Neuronal stem cell (in vitro differentiated cells): ENCODE results near the gene SUPT6H.

Experiments
- DNase-seq: peaks from one replicate; pipeline ENCODE4 v3.0.0-alpha.2; 2013; ENCODE audit warnings: low spot score
- H2AFZ ChIP-seq: one replicate; pipeline ENCODE4 v1.6.1; 2013; ENCODE audit warnings: mild to moderate bottlenecking, low read length, inconsistent platforms
- H2AK5ac ChIP-seq: 2 replicates; pipeline ENCODE4 v1.6.1; 2013; ENCODE audit warnings: low read depth, mild to moderate bottlenecking, inconsistent platforms, low read length, moderate library complexity, mixed read lengths
- H2BK120ac ChIP-seq: 2 replicates; pipeline ENCODE4 v1.6.1; 2013; ENCODE audit warnings: low read depth, mild to moderate bottlenecking, inconsistent platforms, low read length, moderate library complexity, mixed read lengths
- H2BK12ac ChIP-seq: one replicate; pipeline ENCODE4 v1.6.1; 2013; ENCODE audit warnings: low read length, inconsistent platforms
- H2BK15ac ChIP-seq: 2 replicates; pipeline ENCODE4 v1.6.1; 2013; ENCODE audit warnings: mild to moderate bottlenecking, low read length, inconsistent platforms, mixed read lengths
- H2BK5ac ChIP-seq: one replicate; pipeline ENCODE4 v1.6.1; 2013; ENCODE audit warnings: inconsistent platforms, mild to moderate bottlenecking, low read length, moderate library complexity
- H3K14ac ChIP-seq: one replicate; pipeline ENCODE4 v1.6.1; 2013; ENCODE audit warnings: low read length, inconsistent platforms
- H3K18ac ChIP-seq: 2 replicates; pipeline ENCODE4 v1.6.1; 2013; ENCODE audit warnings: low read length, inconsistent platforms
- H3K23ac ChIP-seq: 2 replicates; pipeline ENCODE4 v1.6.1; 2013; ENCODE audit warnings: low read depth, mild to moderate bottlenecking, mixed read lengths, low read length, inconsistent platforms; ENCODE audit not compliant: poor library complexity
- H3K27ac ChIP-seq: replicated peaks from 3 replicates; pipeline ENCODE4 v1.5.1; 2013; ENCODE audit warnings: low read length, inconsistent platforms
- H3K27me3 ChIP-seq, 3 experiments: 2 replicates each; pipeline ENCODE4 v1.6.1; 2013; ENCODE audit warnings: low read length in 3 of 3, mild to moderate bottlenecking in 2 of 3, inconsistent platforms in 1 of 3, low read depth in 1 of 3, mixed read lengths in 1 of 3, moderate library complexity in 1 of 3; ENCODE audit not compliant: control insufficient read depth in 3 of 3, insufficient read depth in 3 of 3
- H3K36me3 ChIP-seq, 2 donors: replicated peaks in 1 of 2; 2 replicates each; pipeline ENCODE4 v1.6.1; 2013; ENCODE audit warnings: low read length in 2 of 2; ENCODE audit not compliant: control insufficient read depth in 2 of 2, insufficient read depth in 2 of 2
- H3K4ac ChIP-seq: 2 replicates; pipeline ENCODE4 v1.6.1; 2013; ENCODE audit warnings: inconsistent platforms, mild to moderate bottlenecking, low read length, moderate library complexity
- H3K4me1 ChIP-seq, 2 donors: 1 replicate in 1 of 2; 2 replicates in 1 of 2; pipeline ENCODE4 v1.6.1; 2013; ENCODE audit warnings: low read length in 2 of 2, low read depth in 1 of 2; ENCODE audit not compliant: control insufficient read depth in 2 of 2, insufficient read depth in 1 of 2
- H3K4me2 ChIP-seq: one replicate; pipeline ENCODE4 v1.6.1; 2013; ENCODE audit warnings: mild to moderate bottlenecking, low read length, inconsistent platforms; ENCODE audit not compliant: insufficient read depth, poor library complexity, severe bottlenecking
- H3K4me3 ChIP-seq, 2 donors: 2 replicates each; pipeline ENCODE4 v1.5.1; 2013; ENCODE audit warnings: low read length in 2 of 2, mild to moderate bottlenecking in 2 of 2, inconsistent platforms in 1 of 2, moderate library complexity in 1 of 2
- H3K79me1 ChIP-seq: one replicate; pipeline ENCODE4 v1.6.1; 2013; ENCODE audit warnings: low read depth, mild to moderate bottlenecking, inconsistent platforms, low read length, moderate library complexity
- H3K9ac ChIP-seq: one replicate; pipeline ENCODE4 v1.6.1; 2013; ENCODE audit warnings: mild to moderate bottlenecking, low read depth, low read length, inconsistent platforms; ENCODE audit not compliant: poor library complexity
- H3K9me3 ChIP-seq, 2 donors: replicated peaks in 1 of 2; 2 replicates each; pipeline versions ENCODE3 to v1.6.1; 2013; ENCODE audit warnings: low read length in 2 of 2, mild to moderate bottlenecking in 2 of 2, inconsistent platforms in 1 of 2, low read depth in 1 of 2, mixed read lengths in 1 of 2, moderate library complexity in 1 of 2; ENCODE audit not compliant: control insufficient read depth in 2 of 2, insufficient read depth in 1 of 2
- H4K8ac ChIP-seq: one replicate; pipeline ENCODE4 v1.6.1; 2013; ENCODE audit warnings: low read depth, mild to moderate bottlenecking, inconsistent platforms, low read length, moderate library complexity
- H4K91ac ChIP-seq: one replicate; pipeline ENCODE4 v1.6.1; 2013; ENCODE audit warnings: low read length, low read depth, mild to moderate bottlenecking, inconsistent platforms; ENCODE audit not compliant: poor library complexity
- WGBS, 2 donors: extraction: QIAGEN DNeasy Blood & Tissue Kit; methylation state at CpG; one replicate each; pipeline ENCODE4 v1.1.7; 2013; ENCODE audit warnings: missing lambda C conversion rate in 2 of 2, mixed read lengths in 1 of 2; ENCODE audit not compliant: insufficient read length in 2 of 2, insufficient replicate concordance in 1 of 2; ENCODE audit errors: extremely low coverage in 2 of 2; 5-methylcytosine and 5-hydroxymethylcytosine counted together

SUPT6H gene

GRCh38 chr17:28663723-28664122 is 1.7 kb downstream of the SUPT6H start:
- peaks cover 15 to 66% of the 10 kb centered on the region in 2 donors for H3K36me3 ChIP-seq
- H2AK5ac ChIP-seq, result no peak overlapping the region

GRCh38 chr17:28665994-28666393 is 4.0 kb downstream of the SUPT6H start:
- H3K27ac ChIP-seq, result no peak overlapping the region
- no peak overlapping the region for H2AFZ ChIP-seq
- no peak overlapping the region for H2BK12ac ChIP-seq
- no peak for DNase-seq
- no peak overlapping the region for H3K4me3 ChIP-seq
- no peak overlapping the region for H2BK5ac ChIP-seq
- H3K4me2 ChIP-seq, result no peak overlapping the region
- no peak overlapping the region for H2AK5ac ChIP-seq
- H3K36me3 ChIP-seq, result peaks cover 7 to 70% of the 10 kb centered on the region in 2 donors
- H3K9ac ChIP-seq, result no peak overlapping the region
- H3K27me3 ChIP-seq, result no peaks in the 10 kb centered on the region
- H3K23ac ChIP-seq, result no peak overlapping the region
- H4K91ac ChIP-seq, result no peak overlapping the region
- no peak overlapping the region for H3K18ac ChIP-seq
- WGBS, 2 donors, result no CpG with 5 or more reads among the region's 2 CpGs
- H3K4me1 ChIP-seq, result peaks cover 2 to 18% of the 10 kb centered on the region in 2 donors
- no peak overlapping the region for H4K8ac ChIP-seq
- no peaks in the 10 kb centered on the region for H3K9me3 ChIP-seq
- H3K4ac ChIP-seq, result no peak overlapping the region
- H3K14ac ChIP-seq, result no peak overlapping the region
- H3K79me1 ChIP-seq, result peaks cover 3% of the 10 kb centered on the region
- no peak overlapping the region for H2BK15ac ChIP-seq
- no peak overlapping the region for H2BK120ac ChIP-seq

More at GRCh38 chr17:28663723-28664122, 1.7 kb downstream of the SUPT6H start:
- no peak overlapping the region for H3K4me3 ChIP-seq
- H4K91ac ChIP-seq, result no peak overlapping the region
- no peak overlapping the region for H3K14ac ChIP-seq
- H3K4me1 ChIP-seq, result peaks cover 2 to 18% of the 10 kb centered on the region in 2 donors
- H3K23ac ChIP-seq, result no peak overlapping the region
- no peak overlapping the region for H3K4ac ChIP-seq
- peaks cover 4 to 9% of the 10 kb centered on the region in 2 donors for H3K9me3 ChIP-seq
- no peak overlapping the region for H4K8ac ChIP-seq
- H2BK15ac ChIP-seq, result no peak overlapping the region
- no peak overlapping the region for H2AFZ ChIP-seq
- H3K79me1 ChIP-seq, result peaks cover 9% of the 10 kb centered on the region
- H3K27me3 ChIP-seq, result no peaks in the 10 kb centered on the region
- H2BK5ac ChIP-seq, result no peak overlapping the region
- no peak overlapping the region for H2BK120ac ChIP-seq
- H3K27ac ChIP-seq, result no peak overlapping the region
- H2BK12ac ChIP-seq, result no peak overlapping the region
- no peak overlapping the region for H3K9ac ChIP-seq
- no peak overlapping the region for H3K18ac ChIP-seq
- H3K4me2 ChIP-seq, result no peak overlapping the region
- no peak for DNase-seq

GRCh38 chr17:28667870-28668269 is 5.9 kb downstream of the SUPT6H start:
- H2BK120ac ChIP-seq, result no peak overlapping the region
- no peak overlapping the region for H3K4ac ChIP-seq
- no peak overlapping the region for H3K9ac ChIP-seq
- peaks cover 14 to 89% of the 10 kb centered on the region in 2 donors for H3K36me3 ChIP-seq
- H3K9me3 ChIP-seq, result no peaks in the 10 kb centered on the region
- H4K91ac ChIP-seq, result no peak overlapping the region
- no peak overlapping the region for H2AK5ac ChIP-seq
- no peak overlapping the region for H4K8ac ChIP-seq
- no peaks in the 10 kb centered on the region for H3K27me3 ChIP-seq
- H2AFZ ChIP-seq, result no peak overlapping the region
- no CpG with 5 or more reads among the region's 1 CpG for WGBS, 2 donors
- no peak overlapping the region for H3K14ac ChIP-seq
- DNase-seq, result no peak
- no peak overlapping the region for H3K4me2 ChIP-seq
- H3K27ac ChIP-seq, result no peak overlapping the region
- peaks cover 0 to 17% of the 10 kb centered on the region in 2 donors for H3K4me1 ChIP-seq
- H2BK12ac ChIP-seq, result no peak overlapping the region
- no peaks in the 10 kb centered on the region for H3K79me1 ChIP-seq
- H3K18ac ChIP-seq, result no peak overlapping the region
- H3K23ac ChIP-seq, result no peak overlapping the region
- no peak overlapping the region for H3K4me3 ChIP-seq
- H2BK15ac ChIP-seq, result no peak overlapping the region
- H2BK5ac ChIP-seq, result no peak overlapping the region

GRCh38 chr17:28669918-28670317 is 7.9 kb downstream of the SUPT6H start:
- Histone ChIP-seq H3K79me1 (no peaks in the 10 kb centered on the region), H2BK120ac (no peak overlapping the region), H2AK5ac (no peak overlapping the region), H3K4me3 (no peak overlapping the region), H3K18ac (no peak overlapping the region), H4K8ac (no peak overlapping the region), H3K27ac (no peak overlapping the region), H2AFZ (no peak overlapping the region), H2BK12ac (no peak overlapping the region), H3K14ac (no peak overlapping the region), H2BK5ac (no peak overlapping the region), H3K4me1 (peaks cover 0 to 10% of the 10 kb centered on the region in 2 donors), H3K9me3 (no peaks in the 10 kb centered on the region), H3K4ac (no peak overlapping the region), H3K27me3 (no peaks in the 10 kb centered on the region), H3K23ac (no peak overlapping the region), H3K4me2 (no peak overlapping the region), H2BK15ac (no peak overlapping the region), H4K91ac (no peak overlapping the region), H3K36me3 (peaks cover 30 to 94% of the 10 kb centered on the region in 2 donors), H3K9ac (no peak overlapping the region)
- no peak for DNase-seq
- no CpG with 5 or more reads among the region's 1 CpG for WGBS, 2 donors
